ENCODE measurements around the gene F2R.
"Not testable (repeated sequence)": the region's sequence is repeated elsewhere in the genome, so short reads cannot be mapped to it uniquely, and the experiment has no call there.

The F2R gene

DNA sequence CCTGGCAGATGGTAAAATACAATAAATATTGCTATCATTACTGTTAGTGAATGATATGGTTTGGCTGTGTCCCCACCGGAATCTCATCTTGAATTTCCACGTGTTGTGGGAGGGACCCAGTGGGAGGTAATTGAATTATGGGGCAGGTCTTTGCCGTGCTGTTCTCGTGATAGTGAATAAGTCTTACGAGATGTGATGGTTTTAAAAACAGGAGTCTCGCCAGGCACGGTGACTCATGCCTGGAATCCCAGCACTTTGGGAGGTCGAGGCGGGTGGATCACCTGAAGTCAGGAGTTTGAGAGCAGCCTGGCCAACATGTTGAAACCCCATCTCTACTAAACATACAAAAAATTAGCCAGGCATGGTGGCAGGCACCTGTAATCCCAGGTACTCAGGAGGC lies 45.2 kb downstream of the F2R start:
- DNase-seq: not testable (repeated sequence)

DNA sequence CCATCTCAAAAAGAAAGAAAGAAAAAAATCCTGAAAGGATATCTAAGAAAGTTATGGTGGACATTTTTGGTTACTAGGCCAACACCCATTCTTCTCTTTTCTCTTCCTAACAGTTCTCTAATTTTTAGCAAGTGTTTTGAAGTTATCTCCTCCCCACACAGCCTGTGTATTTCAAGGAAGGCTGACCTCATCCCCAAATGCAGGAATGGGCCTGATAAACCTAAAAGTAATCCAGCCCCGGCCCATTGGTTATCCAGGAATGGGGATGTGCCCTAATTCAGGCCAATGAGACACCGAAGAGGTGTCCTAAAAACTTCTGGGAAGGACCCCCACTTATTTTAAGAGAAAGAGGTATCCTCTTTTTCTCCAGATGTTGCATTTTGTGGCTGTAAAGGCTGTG lies 46.6 kb downstream of the F2R start:
- no peak for DNase-seq

DNA sequence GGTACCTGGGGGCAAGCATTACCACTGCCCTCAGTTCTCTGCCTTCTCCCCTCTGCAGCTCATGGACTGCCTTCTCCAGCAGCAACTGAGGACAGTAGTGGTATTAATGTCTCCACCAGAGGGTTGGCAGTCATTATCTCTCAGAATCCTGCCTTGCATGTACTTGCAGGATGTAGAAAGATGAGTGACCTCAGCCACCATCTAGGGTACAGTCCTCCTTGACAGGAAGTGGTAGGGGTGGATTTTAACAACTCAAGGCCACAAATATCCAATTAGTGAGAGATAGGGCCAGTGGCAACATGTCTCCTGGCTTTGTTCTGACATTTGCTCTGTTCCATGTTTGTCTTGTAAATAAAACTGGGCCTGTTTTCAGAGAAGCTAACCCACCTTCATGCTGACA lies 47.2 kb downstream of the F2R start:
- no peak for DNase-seq

DNA sequence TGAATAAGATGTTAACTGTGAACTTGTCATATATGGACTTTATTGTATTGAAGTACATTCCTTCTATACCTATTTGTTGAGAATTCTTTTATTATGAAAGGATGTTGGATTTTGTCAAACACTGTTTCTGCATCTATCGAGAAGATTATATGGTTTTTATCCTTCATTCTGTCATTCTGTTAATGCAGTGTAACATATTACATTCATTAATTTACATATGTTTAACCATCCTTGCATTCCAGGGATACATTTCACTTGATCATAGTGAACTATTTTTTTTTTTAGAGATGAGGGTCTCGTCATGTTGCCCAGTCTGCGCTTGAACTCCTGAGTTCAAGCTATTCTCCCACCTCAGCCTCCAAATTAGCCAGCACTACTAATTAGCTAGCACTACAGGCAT lies 48.4 kb downstream of the F2R start:
- DNase-seq: no peak

DNA sequence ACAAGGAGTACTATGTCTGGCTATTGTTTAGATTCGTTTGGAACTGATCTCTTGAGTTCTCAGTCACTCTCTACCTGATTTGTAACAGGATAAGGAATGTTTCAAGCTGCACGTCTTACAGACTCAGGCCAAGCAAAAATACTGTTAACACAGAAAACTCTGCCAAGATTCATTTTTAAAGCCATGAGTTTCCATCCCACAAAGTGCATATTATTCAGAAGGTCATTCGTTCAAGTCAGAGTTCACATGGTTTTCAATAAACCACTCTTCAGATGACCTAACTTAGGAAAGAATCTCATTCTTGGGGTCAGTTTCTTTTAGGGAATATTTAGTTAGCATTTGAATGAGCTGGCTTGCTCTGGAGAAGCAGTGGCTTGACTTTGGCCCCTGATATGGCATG lies 49.3 kb downstream of the F2R start:
- no peak for DNase-seq

DNA sequence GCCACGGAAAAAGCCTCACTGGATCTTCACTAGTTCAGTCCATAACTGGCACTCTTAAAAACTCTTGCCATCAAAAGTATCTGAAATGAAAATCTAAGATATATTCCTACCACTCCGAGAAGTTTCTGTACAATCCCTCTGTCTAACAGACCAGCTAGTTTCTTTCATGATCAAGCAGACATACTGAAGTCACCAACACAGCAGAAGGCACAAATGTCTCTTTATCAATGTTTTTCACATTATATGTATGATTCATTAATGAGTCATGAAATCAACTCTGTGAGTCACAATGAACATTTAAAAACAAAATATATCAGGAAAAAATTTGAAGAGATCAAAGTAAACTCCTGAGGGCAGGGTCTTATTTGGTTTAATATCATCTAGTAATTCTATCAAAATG lies 50.8 kb downstream of the F2R start:
- DNase-seq: no peak

DNA sequence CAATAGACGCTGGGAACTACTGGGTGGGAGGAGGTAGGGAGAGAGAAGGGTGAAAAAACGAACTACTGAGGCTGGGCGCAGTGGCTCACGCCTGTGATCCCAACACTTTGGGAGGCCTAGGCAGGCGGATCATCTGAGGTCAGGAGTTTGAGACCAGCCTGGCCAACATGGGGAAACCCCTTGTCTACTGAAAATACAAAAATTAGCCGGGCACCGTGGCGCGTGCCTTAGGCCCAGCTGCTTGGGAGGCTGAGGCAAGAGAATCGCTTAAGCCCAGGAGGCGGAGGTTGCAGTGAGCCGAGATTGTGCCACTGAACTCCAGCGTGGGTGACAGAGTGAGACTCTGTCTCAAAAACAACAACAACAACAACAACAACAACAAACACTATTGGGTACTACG lies 55.1 kb downstream of the F2R start:
- DNase-seq: not testable (repeated sequence)

DNA sequence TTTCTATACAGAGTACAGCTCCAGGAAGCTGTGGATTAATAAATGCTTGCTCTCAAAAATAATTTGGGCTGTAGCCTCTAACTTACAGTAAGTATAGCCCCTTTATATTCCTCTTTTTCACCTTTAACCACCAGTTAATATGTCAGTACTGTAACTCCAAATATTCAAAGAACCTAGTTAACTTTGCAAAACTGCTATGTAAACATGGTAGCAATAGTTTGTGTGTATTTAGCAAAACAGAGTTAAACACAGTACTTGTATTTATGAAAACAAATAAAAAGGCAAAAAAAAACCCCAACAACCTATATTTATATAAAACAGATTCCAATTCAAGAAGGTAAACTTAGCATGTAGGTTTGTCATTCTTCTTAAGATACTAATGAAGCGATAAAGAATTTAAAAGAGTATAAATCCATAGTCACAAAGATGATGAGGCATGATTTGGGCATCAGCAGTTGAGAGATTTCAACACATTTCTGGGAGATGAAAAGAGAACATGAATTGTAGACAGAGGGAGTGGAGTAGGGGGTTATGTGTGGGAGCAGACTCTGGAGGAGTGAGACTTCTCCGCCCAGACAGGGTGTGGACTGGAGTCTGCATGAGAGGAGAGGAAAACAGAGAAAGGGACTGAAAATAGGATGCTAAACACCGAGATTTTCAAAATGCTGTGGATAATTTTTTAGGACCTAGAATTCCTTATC lies 55.9 kb downstream of the F2R start:
- no peak for DNase-seq

DNA sequence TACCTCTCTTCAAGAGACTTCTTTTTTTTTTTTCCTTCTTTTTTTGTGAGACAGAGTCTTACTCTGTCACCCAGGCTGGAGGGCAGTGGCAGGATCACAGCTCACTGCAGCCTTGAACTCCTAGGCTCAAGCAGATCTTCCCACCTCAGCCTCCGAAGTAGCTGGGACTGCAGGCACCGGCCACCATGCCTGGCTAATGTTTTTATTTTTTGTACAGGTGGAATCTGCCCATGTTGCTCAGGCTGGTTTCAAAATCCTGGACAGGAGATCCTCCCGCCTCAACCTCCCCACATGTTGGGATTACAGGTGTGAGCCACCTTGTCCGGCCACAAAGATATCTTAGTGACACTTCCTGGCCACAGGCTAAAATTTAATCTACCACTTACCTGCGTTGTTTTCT lies 60.0 kb downstream of the F2R start:
- no peak for DNase-seq

DNA sequence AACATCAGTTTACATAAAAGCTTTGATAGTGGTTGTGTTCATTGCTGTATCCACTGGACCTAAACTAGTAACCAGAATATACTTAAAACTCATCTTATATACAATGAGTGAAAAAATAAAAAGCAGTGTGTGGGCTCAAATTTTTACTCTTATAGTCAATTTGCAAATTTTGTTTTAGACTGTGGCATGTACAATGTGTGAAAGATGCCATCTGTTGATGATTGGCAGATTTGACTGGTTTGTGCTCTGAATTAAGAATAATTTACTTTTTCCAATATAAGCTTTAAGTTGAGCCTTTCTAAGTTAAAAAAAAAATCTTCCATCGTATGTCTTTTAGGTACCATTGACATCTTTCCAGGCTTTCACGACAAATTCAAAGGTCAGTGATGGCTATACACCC lies 60.5 kb downstream of the F2R start:
- no peak for DNase-seq

DNA sequence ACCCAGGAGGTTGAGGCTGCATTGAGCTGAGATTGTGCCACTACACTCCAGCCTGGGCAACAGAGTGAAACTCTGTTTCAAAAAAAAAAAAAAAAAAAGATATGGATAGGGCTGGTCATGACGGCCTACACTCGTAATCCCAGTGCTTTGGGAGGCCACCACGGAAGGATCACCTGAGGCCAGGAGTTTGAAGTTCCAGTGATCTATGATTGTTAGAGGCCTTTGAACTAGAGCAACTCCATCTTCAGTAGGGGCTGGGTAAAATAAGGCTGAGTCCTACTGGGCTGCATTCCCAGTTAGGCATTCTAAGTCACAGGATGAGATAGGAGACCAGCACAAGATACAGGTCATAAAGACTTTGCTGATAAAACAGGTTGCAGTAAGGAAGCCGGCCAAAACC lies 64.7 kb downstream of the F2R start:
- not testable (repeated sequence) for DNase-seq

DNA sequence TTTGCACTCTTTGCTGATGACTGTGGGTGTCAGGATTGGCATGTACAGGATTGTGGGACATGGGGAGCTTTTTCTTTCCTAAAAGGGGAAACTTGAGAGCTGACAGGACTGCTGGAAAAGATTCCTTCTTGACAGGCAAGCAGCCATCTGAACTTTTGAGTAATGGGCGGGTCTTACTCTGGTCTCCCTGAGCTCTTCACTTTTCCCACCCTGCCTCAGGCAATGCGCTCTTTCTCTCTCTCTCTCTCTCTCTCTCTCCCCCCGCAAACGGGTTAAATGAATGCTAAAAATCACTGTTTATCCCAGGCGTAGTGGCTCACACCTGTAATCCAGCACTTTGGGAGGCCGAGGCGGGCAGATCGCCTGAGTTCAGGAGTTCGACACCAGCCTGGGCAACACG lies 65.8 kb downstream of the F2R start:
- DNase-seq: no peak

DNA sequence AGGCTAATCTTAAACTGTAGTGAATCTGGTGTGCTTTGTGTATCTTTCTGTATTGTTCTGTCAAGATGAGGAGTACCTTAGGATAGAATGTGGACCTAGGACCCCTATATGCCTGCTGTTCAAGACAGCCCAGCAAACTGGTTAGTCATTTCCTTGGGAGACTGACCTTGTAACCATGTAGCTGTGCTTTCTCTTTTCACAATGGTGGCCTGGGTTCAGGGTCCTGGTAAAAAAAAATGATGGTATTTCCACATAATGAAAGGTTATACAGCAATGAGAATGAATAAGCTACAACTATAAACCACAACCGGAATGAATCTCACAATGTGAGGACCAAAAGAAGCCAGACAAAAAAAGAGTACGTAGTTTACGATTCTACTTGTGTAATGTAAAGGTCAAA lies 66.5 kb downstream of the F2R start:
- DNase-seq: no peak

Data from right hindlimb (tissue), 1 donor.